Measurements from ENCODE around the gene ARL1.
"Not testable (repeated sequence)": the region's sequence is repeated elsewhere in the genome, so short reads cannot be mapped to it uniquely, and the experiment has no call there.

Gene ARL1

GRCh38 chr12:101424620-101425019 is 17.0 kb upstream of the ARL1 start:
- FAIRE-seq: no peak
- no peak for TF ChIP-seq CTCF (IDR thresholded peaks at IDR 0.05; ENCODE audit: insufficient read depth, missing control alignments)

DNA sequence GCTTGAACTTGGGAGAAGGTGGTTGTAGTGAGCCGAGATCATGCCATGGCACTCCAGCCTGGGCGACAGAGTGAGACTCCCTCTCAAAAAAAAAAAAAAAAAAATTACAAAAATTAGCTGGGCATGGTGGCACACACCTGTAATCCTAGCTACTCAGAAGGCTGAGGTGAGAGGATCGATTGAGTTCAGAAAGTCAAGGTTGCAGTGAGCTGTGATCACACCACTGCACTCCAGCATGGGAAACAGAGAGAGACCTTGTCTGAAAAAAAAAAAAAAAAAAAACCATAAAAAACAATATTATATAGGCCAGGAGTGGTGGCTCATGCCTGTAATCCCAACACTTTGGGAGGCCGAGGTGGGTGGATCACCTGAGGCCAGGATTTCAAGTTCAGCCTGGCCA is 14.5 kb upstream of the ARL1 start:
- not testable (repeated sequence) for FAIRE-seq; DNase-seq (ENCODE audit: insufficient read length, low spot score)

More at GRCh38 chr12:101424620-101425019, 17.0 kb upstream of the ARL1 start:
- DNase-seq (ENCODE audit: insufficient read length, low spot score): no peak

DNA sequence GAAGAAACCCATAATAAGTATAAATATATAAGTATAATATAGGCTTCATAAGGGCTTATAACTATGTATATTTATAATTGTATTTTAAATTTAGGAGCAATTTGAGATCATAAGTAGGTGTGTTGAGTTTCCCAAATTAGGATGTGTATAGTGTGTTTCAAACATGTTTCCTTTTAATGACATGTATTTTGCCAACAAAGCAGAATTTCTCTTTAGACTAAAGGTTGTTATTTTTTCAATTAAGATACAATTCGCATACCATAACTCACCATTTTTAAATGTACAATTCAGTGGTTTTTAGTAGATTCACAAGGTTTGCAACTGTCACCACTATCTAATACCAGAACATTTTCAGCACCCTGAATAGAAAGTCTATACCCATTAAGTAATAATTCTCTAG is 7.7 kb upstream of the ARL1 start:
- DNase-seq (ENCODE audit: insufficient read length, low spot score): no peak
- no peak for TF ChIP-seq CTCF (IDR thresholded peaks at IDR 0.05; ENCODE audit: insufficient read depth, missing control alignments)
- no peak for FAIRE-seq

GRCh38 chr12:101414533-101415119 is 7.1 kb upstream of the ARL1 start:
- no peak for DNase-seq (ENCODE audit: insufficient read length, low spot score)
- peak; percentile 73 for FAIRE-seq
- peak; percentile 69 for TF ChIP-seq CTCF (IDR thresholded peaks at IDR 0.05; ENCODE audit: insufficient read depth, missing control alignments)

DNA sequence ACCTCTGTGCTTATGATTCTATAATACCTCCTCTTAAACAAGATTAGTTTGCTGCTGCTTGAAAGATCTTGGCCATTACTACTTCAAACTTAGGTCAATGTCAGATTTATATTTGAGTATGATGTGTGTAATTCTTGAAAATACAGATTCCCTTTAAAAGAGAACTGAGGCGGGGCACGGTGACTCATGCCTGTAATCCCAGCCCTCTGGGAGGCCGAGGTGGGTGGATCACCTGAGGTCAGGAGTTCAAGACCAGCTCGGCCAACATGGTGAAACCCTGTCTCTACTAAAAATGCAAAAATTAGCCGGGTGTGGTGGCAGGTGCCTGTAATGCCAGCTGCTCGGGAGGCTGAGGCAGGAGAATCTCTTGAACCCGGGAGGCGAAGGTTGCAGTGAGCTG is 2.6 kb upstream of the ARL1 start:
- DNase-seq (ENCODE audit: insufficient read length, low spot score); FAIRE-seq: not testable (repeated sequence)

DNA sequence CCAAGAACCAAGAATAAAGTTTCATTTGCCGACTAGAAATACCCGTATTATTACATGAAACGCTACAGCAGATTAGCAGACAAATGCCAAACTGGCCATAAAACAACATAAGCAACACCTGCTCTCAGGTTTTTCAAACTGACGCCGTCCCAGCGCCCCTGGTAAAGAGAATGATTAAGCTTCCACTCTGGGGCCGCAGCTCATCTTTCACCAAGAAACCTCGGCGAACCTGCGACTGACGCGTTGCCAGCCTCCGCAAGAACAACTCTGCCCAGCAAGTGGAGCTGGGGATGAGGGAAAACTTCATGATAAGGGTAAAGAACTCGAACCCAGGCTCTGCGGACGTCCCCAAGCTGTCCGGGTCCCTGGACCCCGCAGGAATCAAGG is 530 bp downstream of the ARL1 start:
- FAIRE-seq: no peak
- TF ChIP-seq CTCF (IDR thresholded peaks at IDR 0.05; ENCODE audit: insufficient read depth, missing control alignments): no peak

DNA sequence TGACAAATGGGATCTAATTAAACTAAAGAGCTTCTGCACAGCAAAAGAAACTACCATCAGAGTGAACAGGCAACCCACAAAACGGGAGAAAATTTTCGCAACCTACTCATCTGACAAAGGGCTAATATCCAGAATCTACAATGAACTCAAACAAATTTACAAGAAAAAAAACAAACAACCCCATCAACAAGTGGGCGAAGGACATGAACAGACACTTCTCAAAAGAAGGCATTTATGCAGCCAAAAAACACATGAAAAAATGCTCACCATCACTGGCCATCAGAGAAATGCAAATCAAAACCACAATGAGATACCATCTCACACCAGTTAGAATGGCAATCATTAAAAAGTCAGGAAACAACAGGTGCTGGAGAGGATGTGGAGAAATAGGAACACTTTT is 16.4 kb downstream of the ARL1 start:
- FAIRE-seq; DNase-seq (ENCODE audit: insufficient read length, low spot score): not testable (repeated sequence)

More for the DNA sequence above, 530 bp downstream of the ARL1 start:
- DNase-seq (ENCODE audit: insufficient read length, low spot score): no peak

- DNase-seq (ENCODE audit: insufficient read length, low spot score) (no peak), FAIRE-seq (no peak)
- TF ChIP-seq CTCF (IDR thresholded peaks at IDR 0.05; ENCODE audit: insufficient read depth, missing control alignments): no peak
Measured at GRCh38 chr12:101379149-101379548, 28.4 kb downstream of the ARL1 start.

- FAIRE-seq (no peak), DNase-seq (ENCODE audit: insufficient read length, low spot score) (no peak)
- no peak for TF ChIP-seq CTCF (IDR thresholded peaks at IDR 0.05; ENCODE audit: insufficient read depth, missing control alignments)
Measured at GRCh38 chr12:101375573-101375972, 32.0 kb downstream of the ARL1 start.
